Measurements from ENCODE around the gene TMEM117. TPM values are rescaled to one million over a fixed set of nuclear protein-coding genes. Genes with fewer than 3 reads are reported as not detected.
"Not testable (repeated sequence)": the region's sequence is repeated elsewhere in the genome, so short reads cannot be mapped to it uniquely, and the experiment has no call there.

Gene TMEM117
- total RNA-seq, 1 donor from 2014 or later, result 9.9 TPM

GRCh38 chr12:44025499-44025898 is 189.6 kb downstream of the TMEM117 start:
- Histone ChIP-seq H3K4me1 (ENCODE audit: control insufficient read depth in 3 of 3, insufficient read depth in 3 of 3, low read length in 3 of 3) (no peaks in the 10 kb centered on the region), H3K9me3 (ENCODE audit: control insufficient read depth in 3 of 3, low read length in 3 of 3) (no peaks in the 10 kb centered on the region), H3K9ac (ENCODE audit: low read depth in 1 of 3, low read length in 3 of 3) (no peak overlapping the region), H3K27me3 (ENCODE audit: control insufficient read depth in 3 of 3, insufficient read depth in 3 of 3, low read length in 3 of 3) (no peaks in the 10 kb centered on the region), H3K27ac (ENCODE audit: low read depth, low read length) (no peak overlapping the region), H3K4me3 (ENCODE audit: low read length in 3 of 3) (no peak overlapping the region), H3K36me3 (ENCODE audit: control insufficient read depth in 3 of 3, insufficient read depth in 3 of 3, low read length in 3 of 3) (no peaks in the 10 kb centered on the region)

- H3K9ac ChIP-seq (ENCODE audit: low read depth in 1 of 3, low read length in 3 of 3), result no peak overlapping the region
- no peak overlapping the region for H3K27ac ChIP-seq (ENCODE audit: low read depth, low read length)
- no peaks in the 10 kb centered on the region for H3K36me3 ChIP-seq (ENCODE audit: control insufficient read depth in 3 of 3, insufficient read depth in 3 of 3, low read length in 3 of 3)
- H3K4me1 ChIP-seq (ENCODE audit: control insufficient read depth in 3 of 3, insufficient read depth in 3 of 3, low read length in 3 of 3), result no peaks in the 10 kb centered on the region
- no peaks in the 10 kb centered on the region for H3K9me3 ChIP-seq (ENCODE audit: control insufficient read depth in 3 of 3, low read length in 3 of 3)
- no peaks in the 10 kb centered on the region for H3K27me3 ChIP-seq (ENCODE audit: control insufficient read depth in 3 of 3, insufficient read depth in 3 of 3, low read length in 3 of 3)
- no peak overlapping the region for H3K4me3 ChIP-seq (ENCODE audit: low read length in 3 of 3)
These were observed 190.2 kb downstream of the TMEM117 start for GRCh38 chr12:44026046-44026445.

- H3K36me3 ChIP-seq (ENCODE audit: control insufficient read depth in 3 of 3, insufficient read depth in 3 of 3, low read length in 3 of 3); H3K9me3 ChIP-seq (ENCODE audit: control insufficient read depth in 3 of 3, low read length in 3 of 3); H3K4me3 ChIP-seq (ENCODE audit: low read length in 3 of 3); H3K27ac ChIP-seq (ENCODE audit: low read depth, low read length); H3K9ac ChIP-seq (ENCODE audit: low read depth in 1 of 3, low read length in 3 of 3); H3K27me3 ChIP-seq (ENCODE audit: control insufficient read depth in 3 of 3, insufficient read depth in 3 of 3, low read length in 3 of 3); H3K4me1 ChIP-seq (ENCODE audit: control insufficient read depth in 3 of 3, insufficient read depth in 3 of 3, low read length in 3 of 3): not testable (repeated sequence)
These were observed 191.0 kb downstream of the TMEM117 start for GRCh38 chr12:44026926-44027325.

- Histone ChIP-seq H3K27me3 (ENCODE audit: control insufficient read depth in 3 of 3, insufficient read depth in 3 of 3, low read length in 3 of 3) (no peaks in the 10 kb centered on the region), H3K4me3 (ENCODE audit: low read length in 3 of 3) (no peak overlapping the region), H3K27ac (ENCODE audit: low read depth, low read length) (no peak overlapping the region), H3K9me3 (ENCODE audit: control insufficient read depth in 3 of 3, low read length in 3 of 3) (peaks cover 0 to 3% (median 0%) of the 10 kb centered on the region in 3 donors), H3K36me3 (ENCODE audit: control insufficient read depth in 3 of 3, insufficient read depth in 3 of 3, low read length in 3 of 3) (no peaks in the 10 kb centered on the region), H3K4me1 (ENCODE audit: control insufficient read depth in 3 of 3, insufficient read depth in 3 of 3, low read length in 3 of 3) (no peaks in the 10 kb centered on the region), H3K9ac (ENCODE audit: low read depth in 1 of 3, low read length in 3 of 3) (no peak overlapping the region)
These were observed 193.3 kb downstream of the TMEM117 start for GRCh38 chr12:44029194-44029593.

- no peak overlapping the region for H3K4me3 ChIP-seq (ENCODE audit: low read length in 3 of 3)
- H3K9ac ChIP-seq (ENCODE audit: low read depth in 1 of 3, low read length in 3 of 3), result no peak overlapping the region
- peaks cover 0 to 3% (median 0%) of the 10 kb centered on the region in 3 donors for H3K9me3 ChIP-seq (ENCODE audit: control insufficient read depth in 3 of 3, low read length in 3 of 3)
- no peaks in the 10 kb centered on the region for H3K27me3 ChIP-seq (ENCODE audit: control insufficient read depth in 3 of 3, insufficient read depth in 3 of 3, low read length in 3 of 3)
- no peaks in the 10 kb centered on the region for H3K36me3 ChIP-seq (ENCODE audit: control insufficient read depth in 3 of 3, insufficient read depth in 3 of 3, low read length in 3 of 3)
- H3K4me1 ChIP-seq (ENCODE audit: control insufficient read depth in 3 of 3, insufficient read depth in 3 of 3, low read length in 3 of 3), result no peaks in the 10 kb centered on the region
- no peak overlapping the region for H3K27ac ChIP-seq (ENCODE audit: low read depth, low read length)
These were observed 195.7 kb downstream of the TMEM117 start for GRCh38 chr12:44031472-44032185.

- peaks cover 0 to 3% (median 0%) of the 10 kb centered on the region in 3 donors for H3K9me3 ChIP-seq (ENCODE audit: control insufficient read depth in 3 of 3, low read length in 3 of 3)
- no peaks in the 10 kb centered on the region for H3K36me3 ChIP-seq (ENCODE audit: control insufficient read depth in 3 of 3, insufficient read depth in 3 of 3, low read length in 3 of 3)
- no peak overlapping the region for H3K9ac ChIP-seq (ENCODE audit: low read depth in 1 of 3, low read length in 3 of 3)
- no peak overlapping the region for H3K27ac ChIP-seq (ENCODE audit: low read depth, low read length)
- H3K4me1 ChIP-seq (ENCODE audit: control insufficient read depth in 3 of 3, insufficient read depth in 3 of 3, low read length in 3 of 3), result peaks cover 3 to 6% (median 5%) of the 10 kb centered on the region in 3 donors
- no peaks in the 10 kb centered on the region for H3K27me3 ChIP-seq (ENCODE audit: control insufficient read depth in 3 of 3, insufficient read depth in 3 of 3, low read length in 3 of 3)
- H3K4me3 ChIP-seq (ENCODE audit: low read length in 3 of 3), result no peak overlapping the region
These were observed 199.0 kb downstream of the TMEM117 start for GRCh38 chr12:44034906-44035305.

- peaks cover 3 to 6% (median 5%) of the 10 kb centered on the region in 3 donors for H3K4me1 ChIP-seq (ENCODE audit: control insufficient read depth in 3 of 3, insufficient read depth in 3 of 3, low read length in 3 of 3)
- no peaks in the 10 kb centered on the region for H3K27me3 ChIP-seq (ENCODE audit: control insufficient read depth in 3 of 3, insufficient read depth in 3 of 3, low read length in 3 of 3)
These were observed 201.1 kb downstream of the TMEM117 start for GRCh38 chr12:44036875-44037443.

GRCh38 chr12:44038411-44038810 is 202.5 kb downstream of the TMEM117 start:
- Histone ChIP-seq H3K9me3 (ENCODE audit: control insufficient read depth in 3 of 3, low read length in 3 of 3) (no peaks in the 10 kb centered on the region), H3K27ac (ENCODE audit: low read depth, low read length) (no peak overlapping the region), H3K36me3 (ENCODE audit: control insufficient read depth in 3 of 3, insufficient read depth in 3 of 3, low read length in 3 of 3) (no peaks in the 10 kb centered on the region), H3K9ac (ENCODE audit: low read depth in 1 of 3, low read length in 3 of 3) (no peak overlapping the region), H3K27me3 (ENCODE audit: control insufficient read depth in 3 of 3, insufficient read depth in 3 of 3, low read length in 3 of 3) (no peaks in the 10 kb centered on the region), H3K4me1 (ENCODE audit: control insufficient read depth in 3 of 3, insufficient read depth in 3 of 3, low read length in 3 of 3) (peaks cover 3 to 6% (median 5%) of the 10 kb centered on the region in 3 donors), H3K4me3 (ENCODE audit: low read length in 3 of 3) (no peak overlapping the region)

More at GRCh38 chr12:44036875-44037443, 201.1 kb downstream of the TMEM117 start:
- Histone ChIP-seq H3K4me3 (ENCODE audit: low read length in 3 of 3) (no peak overlapping the region), H3K9me3 (ENCODE audit: control insufficient read depth in 3 of 3, low read length in 3 of 3) (peaks cover 0 to 3% (median 0%) of the 10 kb centered on the region in 3 donors), H3K27ac (ENCODE audit: low read depth, low read length) (no peak overlapping the region), H3K36me3 (ENCODE audit: control insufficient read depth in 3 of 3, insufficient read depth in 3 of 3, low read length in 3 of 3) (no peaks in the 10 kb centered on the region), H3K9ac (ENCODE audit: low read depth in 1 of 3, low read length in 3 of 3) (no peak overlapping the region)

GRCh38 chr12:44044491-44044890 is 208.6 kb downstream of the TMEM117 start:
- not testable (repeated sequence) for H3K9me3 ChIP-seq (ENCODE audit: control insufficient read depth in 3 of 3, low read length in 3 of 3); H3K9ac ChIP-seq (ENCODE audit: low read depth in 1 of 3, low read length in 3 of 3); H3K4me1 ChIP-seq (ENCODE audit: control insufficient read depth in 3 of 3, insufficient read depth in 3 of 3, low read length in 3 of 3); H3K36me3 ChIP-seq (ENCODE audit: control insufficient read depth in 3 of 3, insufficient read depth in 3 of 3, low read length in 3 of 3); H3K4me3 ChIP-seq (ENCODE audit: low read length in 3 of 3); H3K27me3 ChIP-seq (ENCODE audit: control insufficient read depth in 3 of 3, insufficient read depth in 3 of 3, low read length in 3 of 3); H3K27ac ChIP-seq (ENCODE audit: low read depth, low read length)

GRCh38 chr12:44046732-44047417 is 211.0 kb downstream of the TMEM117 start:
- H3K27ac ChIP-seq (ENCODE audit: low read depth, low read length), result no peak overlapping the region
- H3K4me1 ChIP-seq (ENCODE audit: control insufficient read depth in 3 of 3, insufficient read depth in 3 of 3, low read length in 3 of 3), result no peaks in the 10 kb centered on the region
- no peaks in the 10 kb centered on the region for H3K9me3 ChIP-seq (ENCODE audit: control insufficient read depth in 3 of 3, low read length in 3 of 3)
- H3K9ac ChIP-seq (ENCODE audit: low read depth in 1 of 3, low read length in 3 of 3), result no peak overlapping the region
- H3K36me3 ChIP-seq (ENCODE audit: control insufficient read depth in 3 of 3, insufficient read depth in 3 of 3, low read length in 3 of 3), result no peaks in the 10 kb centered on the region
- no peak overlapping the region for H3K4me3 ChIP-seq (ENCODE audit: low read length in 3 of 3)
- H3K27me3 ChIP-seq (ENCODE audit: control insufficient read depth in 3 of 3, insufficient read depth in 3 of 3, low read length in 3 of 3), result no peaks in the 10 kb centered on the region

All from skeletal muscle tissue (tissue), 4 donors.